Measurements from ENCODE around the gene SIGLEC5.
"Not testable (repeated sequence)": the region's sequence is repeated elsewhere in the genome, so short reads cannot be mapped to it uniquely, and the experiment has no call there.

SIGLEC5 gene

DNA sequence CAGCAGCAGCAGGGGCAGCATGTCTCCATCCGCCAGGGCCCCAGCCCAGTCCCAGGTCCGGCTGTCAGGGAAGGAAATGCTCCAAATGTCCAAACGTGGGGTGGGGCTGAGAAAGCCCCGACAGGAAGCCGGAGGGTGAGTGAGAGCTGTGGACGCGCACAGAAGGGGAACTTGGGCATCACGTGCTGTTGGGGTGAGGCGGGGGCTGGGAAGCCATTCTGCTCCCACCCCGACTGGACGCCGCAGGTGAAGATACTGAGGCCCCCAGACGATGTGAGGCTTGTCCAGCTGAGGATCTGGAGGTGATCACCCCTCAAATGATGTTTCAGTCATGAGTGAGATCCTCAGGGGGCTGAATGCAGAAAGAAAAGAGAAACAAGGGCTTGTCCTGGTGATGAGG lies at the start of gene SIGLEC5:
TSS of gene SIGLEC5 (minus strand) at position 87 of the 400 bp plus-strand sequence. CDS start at position 21, 66 bp downstream.
- not testable (repeated sequence) for DNase-seq

GRCh38 chr19:51676566-51677083 lies 46.4 kb upstream of the SIGLEC5 start:
- no peak for DNase-seq

DNA sequence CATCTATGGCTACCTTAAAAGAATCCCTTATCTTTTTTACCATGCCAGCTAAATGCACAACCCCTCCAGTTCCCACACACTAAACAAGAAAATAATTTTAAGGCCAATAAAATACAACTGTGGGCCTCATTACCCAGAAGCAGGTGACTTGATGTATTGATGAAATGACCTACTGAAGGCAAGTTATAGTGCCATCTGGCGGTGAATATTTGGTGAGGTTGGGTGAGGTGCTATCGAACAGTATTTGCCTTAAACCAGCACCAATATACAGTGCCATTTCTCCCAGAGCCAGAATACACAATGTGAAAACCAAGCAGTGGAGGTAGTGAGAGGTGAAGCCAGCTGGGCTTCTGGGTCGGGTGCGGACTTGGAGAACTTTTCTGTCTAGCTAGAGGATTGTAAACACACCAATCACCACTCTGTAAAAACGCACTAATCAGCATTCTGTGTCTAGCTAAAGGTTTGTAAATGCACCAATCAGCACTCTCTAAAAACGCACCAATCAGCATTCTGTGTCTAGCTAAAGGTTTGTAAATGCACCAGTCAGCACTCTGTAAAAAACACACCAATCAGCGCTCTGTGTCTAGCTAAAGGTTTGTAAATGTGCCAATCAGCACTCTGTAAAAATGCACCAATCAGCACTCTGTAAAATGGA lies 45.8 kb upstream of the SIGLEC5 start:
- DNase-seq, result peak; percentile 22

DNA sequence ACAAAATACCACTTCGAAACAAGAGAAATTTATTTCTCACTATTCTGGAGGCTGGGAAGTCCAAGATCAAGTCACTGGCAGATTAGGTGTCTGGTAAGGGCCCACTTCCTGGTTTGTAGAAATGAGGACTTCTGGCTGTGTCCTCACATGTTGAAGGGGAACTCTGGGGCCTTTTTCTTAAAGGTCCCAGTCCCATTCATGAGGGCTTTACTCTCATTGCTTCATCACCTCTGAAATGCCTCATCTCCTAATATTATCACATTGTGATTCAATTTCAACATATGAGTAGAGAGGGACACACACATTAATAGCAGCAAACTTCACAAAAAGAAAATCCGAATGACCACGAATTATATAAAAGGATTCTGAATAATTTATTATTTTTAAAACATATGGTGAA lies 38.0 kb upstream of the SIGLEC5 start:
- DNase-seq, result no peak

GRCh38 chr19:51664997-51665396 lies 34.8 kb upstream of the SIGLEC5 start:
- no peak for DNase-seq

GRCh38 chr19:51664131-51664530 lies 33.9 kb upstream of the SIGLEC5 start:
- no peak for DNase-seq

DNA sequence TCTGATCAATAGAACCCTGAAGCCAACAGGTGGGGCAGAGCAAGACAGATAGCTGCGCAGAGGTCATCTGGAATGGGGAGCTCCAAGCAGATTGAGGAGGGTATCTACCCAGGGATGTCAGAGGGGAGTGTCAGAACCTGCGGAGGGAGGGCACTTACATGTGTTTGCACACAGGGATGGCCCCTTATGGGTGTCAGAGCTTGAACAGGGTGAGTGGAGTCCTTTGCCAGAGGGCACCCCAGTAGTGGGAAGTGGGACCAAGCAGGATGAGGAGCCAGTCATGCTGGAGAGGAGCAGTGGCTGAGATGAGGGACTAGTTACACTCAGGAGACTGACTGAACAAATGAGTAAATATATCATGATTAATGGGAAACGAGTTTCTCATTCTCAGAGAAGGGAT lies 33.4 kb upstream of the SIGLEC5 start:
- DNase-seq, result no peak

GRCh38 chr19:51660975-51661600 lies 30.9 kb upstream of the SIGLEC5 start:
- DNase-seq, result peak; percentile 72

DNA sequence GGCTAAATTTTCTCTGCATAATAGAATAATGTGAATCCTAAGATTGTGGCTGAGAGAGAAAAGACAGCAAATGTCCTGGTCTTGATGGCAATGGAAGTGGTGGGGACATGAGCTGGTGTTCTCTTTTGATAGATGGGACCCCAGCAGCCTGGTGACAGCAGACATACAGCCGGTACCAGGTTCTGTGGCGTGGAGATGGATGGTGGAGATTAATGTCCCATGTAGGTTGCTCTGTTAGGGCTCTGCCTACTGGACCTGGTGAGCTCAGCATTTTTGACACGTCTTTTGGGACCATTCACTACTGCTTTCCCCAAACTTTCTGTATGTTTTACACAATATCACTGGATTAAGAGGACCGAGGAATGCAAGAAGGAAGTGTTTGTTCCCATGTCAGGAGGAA lies 24.6 kb upstream of the SIGLEC5 start:
- no peak for DNase-seq

GRCh38 chr19:51653162-51653561 lies 23.0 kb upstream of the SIGLEC5 start:
- DNase-seq, result no peak

GRCh38 chr19:51652266-51652665 lies 22.1 kb upstream of the SIGLEC5 start:
- no peak for DNase-seq

GRCh38 chr19:51651216-51651846 lies 21.1 kb upstream of the SIGLEC5 start:
- DNase-seq, result no peak

- no peak for DNase-seq
Measured at GRCh38 chr19:51647318-51647717, 17.1 kb upstream of the SIGLEC5 start.

- DNase-seq, result not testable (repeated sequence)
Measured at GRCh38 chr19:51646730-51647129, 16.5 kb upstream of the SIGLEC5 start, which contains the start of gene SIGLEC14. Gene SIGLEC14 (minus strand): TSS chr19:51646825. CDS start chr19:51646759, 66 bp downstream.

DNA sequence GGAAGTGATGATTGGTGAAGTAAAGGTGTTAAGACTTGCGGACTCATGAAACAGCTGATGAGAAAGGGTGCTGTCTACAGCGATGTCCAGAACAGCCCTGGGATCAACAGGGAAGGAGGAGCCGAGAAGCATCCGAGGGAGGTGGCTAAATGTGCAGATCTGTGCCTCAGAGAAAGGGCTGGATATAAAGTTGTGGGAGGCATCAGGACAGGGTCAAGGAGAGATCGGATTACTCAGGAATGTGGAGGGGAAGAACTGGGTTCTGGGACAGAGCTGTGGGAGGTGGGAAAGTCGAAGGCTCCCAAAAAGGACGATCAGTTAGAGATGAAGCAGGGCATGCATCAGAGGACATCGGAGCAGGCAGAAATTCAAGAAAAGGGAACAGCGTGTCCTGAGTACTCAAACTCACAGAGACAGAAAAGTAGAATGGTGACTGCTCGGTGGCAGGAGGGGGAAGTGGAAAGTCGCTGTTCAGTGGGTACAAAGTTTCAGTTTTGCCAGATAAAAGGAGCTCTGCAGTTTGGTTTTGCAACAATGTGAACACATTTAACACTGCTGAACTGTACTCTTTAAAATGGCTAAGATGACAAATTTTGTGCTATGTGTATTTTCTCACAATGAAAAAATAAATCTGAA lies 14.6 kb upstream of the SIGLEC5 start:
- no peak for DNase-seq

- no peak for DNase-seq
Measured at GRCh38 chr19:51641648-51642047, 11.4 kb upstream of the SIGLEC5 start.

DNA sequence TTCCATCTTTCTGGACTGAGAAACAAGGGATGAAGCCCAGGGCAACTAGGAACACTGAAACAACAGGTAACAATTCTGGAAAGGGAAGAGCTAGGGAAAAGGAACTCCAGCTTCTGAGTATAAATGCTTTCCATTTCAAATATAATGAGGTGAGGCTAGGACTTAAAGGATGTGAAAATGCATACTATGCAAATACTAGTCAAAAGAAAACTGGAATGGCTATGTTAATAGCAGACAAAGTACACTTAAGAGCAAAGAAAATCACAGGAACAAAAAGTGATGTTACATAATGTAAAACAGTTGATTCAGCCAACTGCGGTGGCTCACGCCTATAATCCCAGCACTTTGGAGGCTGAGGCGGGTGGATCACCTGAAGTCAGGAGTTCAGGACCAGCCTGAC lies 10.2 kb upstream of the SIGLEC5 start:
- no peak for DNase-seq

DNA sequence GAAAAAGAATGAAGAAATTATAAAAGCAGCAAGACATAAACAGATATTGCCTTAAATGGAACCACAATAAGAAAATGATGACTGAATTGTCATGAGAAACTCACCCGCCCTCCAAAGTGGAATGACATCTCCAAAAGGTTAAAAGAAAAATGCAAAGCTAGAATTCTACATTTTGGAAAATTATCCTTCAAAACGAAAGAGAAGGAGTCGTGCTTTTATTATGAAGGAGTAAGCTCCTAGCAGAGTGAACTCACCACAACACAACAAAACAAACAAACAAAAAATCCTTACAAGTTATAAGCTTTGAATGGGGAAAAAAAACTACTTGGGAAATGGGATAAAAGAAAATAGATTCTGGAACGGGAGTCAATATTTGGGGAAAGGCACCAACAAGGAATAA lies 9.7 kb upstream of the SIGLEC5 start:
- no peak for DNase-seq

DNA sequence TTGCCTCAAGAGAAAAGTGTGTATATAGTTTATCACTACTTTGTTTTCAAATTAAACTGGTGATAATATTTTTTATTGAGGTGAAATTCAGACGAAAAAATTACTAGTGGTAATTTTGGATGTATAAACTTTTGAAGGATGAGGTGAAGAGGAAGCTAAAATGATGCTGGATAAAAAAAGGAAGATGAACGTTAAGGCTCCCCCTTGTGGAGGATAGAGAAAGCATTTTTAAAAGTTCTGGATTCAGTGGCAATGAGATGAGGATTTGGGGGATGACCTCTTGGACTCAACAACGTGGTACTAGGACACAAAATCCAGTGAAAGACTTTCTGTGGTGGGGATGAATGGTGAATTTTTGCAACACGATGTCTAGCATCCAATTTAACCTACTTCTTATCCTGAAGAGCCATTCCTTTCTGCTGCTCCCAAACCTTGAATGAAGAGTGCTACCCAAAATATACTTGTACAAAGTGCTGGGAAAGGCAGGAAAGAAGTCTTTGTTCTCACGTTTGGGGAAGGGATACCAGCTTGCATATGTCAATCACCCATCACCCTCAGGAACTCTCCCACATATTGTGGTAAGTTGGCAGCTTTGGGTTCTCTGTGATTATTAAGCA lies 7.3 kb upstream of the SIGLEC5 start:
- DNase-seq, result no peak

DNA sequence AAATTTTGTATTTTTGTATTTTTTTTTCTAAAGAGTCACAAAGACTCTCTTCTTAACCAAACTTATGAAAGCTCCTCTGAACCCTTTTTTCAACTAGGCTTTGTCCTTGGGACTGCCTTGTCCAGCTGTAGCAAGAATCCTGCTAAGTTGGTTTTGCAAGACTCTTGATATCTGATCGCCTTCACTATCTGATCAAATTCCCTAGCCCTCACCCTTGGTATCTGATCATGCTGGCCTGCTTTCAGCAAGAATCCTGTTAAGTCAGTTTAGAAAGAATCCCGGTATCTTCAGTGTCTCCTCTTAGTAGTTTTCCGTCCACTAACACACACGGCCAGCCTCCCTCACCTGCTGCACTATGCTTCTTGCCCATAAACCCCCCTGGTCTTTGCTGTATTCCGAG lies 1.9 kb upstream of the SIGLEC5 start:
- no peak for DNase-seq

- DNase-seq, result no peak
Measured at GRCh38 chr19:51628153-51628939, 1.9 kb downstream of the SIGLEC5 start.

DNA sequence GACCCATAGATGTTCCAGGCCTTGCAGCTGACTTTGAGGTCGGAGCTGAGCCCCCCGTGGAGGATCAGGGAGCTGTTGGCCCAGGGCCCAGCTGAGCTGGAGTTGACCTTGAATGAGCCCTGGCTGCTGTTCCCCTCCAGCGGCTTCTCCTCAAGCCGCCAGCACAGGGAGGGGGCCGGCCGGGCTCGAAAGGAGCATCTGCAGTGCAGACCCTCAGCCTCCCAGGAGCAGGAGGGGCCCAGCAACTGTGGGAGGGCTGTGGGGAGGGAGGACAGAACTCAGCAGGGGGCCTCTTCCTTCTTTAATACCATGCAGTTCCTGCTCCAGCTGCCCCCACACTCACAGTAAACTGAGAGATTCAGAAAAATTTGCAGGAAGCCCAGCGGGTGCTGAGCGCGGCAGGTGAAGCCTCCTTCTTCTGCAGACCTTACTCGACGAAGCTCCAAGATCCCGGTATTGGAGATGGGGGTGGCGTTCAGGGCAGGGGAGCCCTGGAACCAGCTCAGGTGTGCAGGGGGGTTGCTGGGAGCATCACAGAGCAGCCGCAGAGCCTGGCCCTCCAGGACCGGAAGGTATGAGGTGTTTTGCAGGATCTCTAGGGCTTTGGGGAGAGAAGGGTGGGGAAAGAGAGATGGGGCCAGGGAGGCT lies 2.6 kb downstream of the SIGLEC5 start:
- DNase-seq, result no peak

Measured in fibroblast of skin of right biceps (primary cell).